WTC11 (cell line): ENCODE data around the gene SCGB1D2.

ENCODE experiments used
- CREB1 ChIP-seq: sonication (generic); formaldehyde crosslinking; IDR thresholded peaks from 2 replicates; pipeline ENCODE4 v1.8.0; 2023; ENCODE audit warnings: mild to moderate bottlenecking, missing genetic modification reagents
- CTCF ChIP-seq: fragments of 200-600 bp; IDR thresholded peaks from 2 replicates; pipeline ENCODE4 v1.8.0; 2022; ENCODE audit warnings: antibody characterized with exemption
- GABPB1 ChIP-seq: sonication (generic); formaldehyde crosslinking; IDR thresholded peaks from 2 replicates; pipeline ENCODE4 v1.8.1; 2023; ENCODE audit warnings: mild to moderate bottlenecking, missing genetic modification reagents
- NFYB ChIP-seq: sonication (generic); formaldehyde crosslinking; conservative IDR thresholded peaks from 2 replicates; pipeline ENCODE4 v1.8.0; 2022; ENCODE audit warnings: low read depth, missing genetic modification reagents
- ZNF232 ChIP-seq: sonication (generic); formaldehyde crosslinking; IDR thresholded peaks from 2 replicates; pipeline ENCODE4 v1.8.0; 2022; ENCODE audit warnings: mild to moderate bottlenecking, missing genetic modification reagents
- ZNF671 ChIP-seq: fragments of 250-450 bp; sonication (Bioruptor Pico); IDR thresholded peaks from 2 replicates; pipeline ENCODE4 v1.8.0; 2021; ENCODE audit warnings: mild to moderate bottlenecking
- TF ChIP-seq, protein P1 (sequence below): fragments of 250-450 bp; sonication (Bioruptor Pico); IDR thresholded peaks from 2 replicates; pipeline ENCODE4 v1.8.0; 2021; ENCODE audit warnings: mild to moderate bottlenecking

- TF ChIP-seq ZNF232 (CRISPR knock-in tag) (no peak), CTCF (no peak), NFYB (CRISPR knock-in tag) (no peak), GABPB1 (CRISPR knock-in tag) (no peak), CREB1 (CRISPR knock-in tag) (no peak), ZNF671 (CRISPR knock-in tag) (no peak)
- TF ChIP-seq, protein P1, sequence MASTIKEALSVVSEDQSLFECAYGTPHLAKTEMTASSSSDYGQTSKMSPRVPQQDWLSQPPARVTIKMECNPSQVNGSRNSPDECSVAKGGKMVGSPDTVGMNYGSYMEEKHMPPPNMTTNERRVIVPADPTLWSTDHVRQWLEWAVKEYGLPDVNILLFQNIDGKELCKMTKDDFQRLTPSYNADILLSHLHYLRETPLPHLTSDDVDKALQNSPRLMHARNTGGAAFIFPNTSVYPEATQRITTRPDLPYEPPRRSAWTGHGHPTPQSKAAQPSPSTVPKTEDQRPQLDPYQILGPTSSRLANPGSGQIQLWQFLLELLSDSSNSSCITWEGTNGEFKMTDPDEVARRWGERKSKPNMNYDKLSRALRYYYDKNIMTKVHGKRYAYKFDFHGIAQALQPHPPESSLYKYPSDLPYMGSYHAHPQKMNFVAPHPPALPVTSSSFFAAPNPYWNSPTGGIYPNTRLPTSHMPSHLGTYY (CRISPR knock-in tag): no peak
These were observed 24.5 kb downstream of the SCGB1D2 start for GRCh38 chr11:62266558-62266957.
